GM21723 (cell line): Measurements from ENCODE around the gene RALB.

Source experiments
- ATAC-seq: cut with Tn5 transposase; IDR thresholded peaks from one replicate; pipeline ENCODE4 v1.9.1; 2021; ENCODE audit warnings: mild to moderate bottlenecking, moderate library complexity; ENCODE audit not compliant: unreplicated experiment

Gene RALB

DNA sequence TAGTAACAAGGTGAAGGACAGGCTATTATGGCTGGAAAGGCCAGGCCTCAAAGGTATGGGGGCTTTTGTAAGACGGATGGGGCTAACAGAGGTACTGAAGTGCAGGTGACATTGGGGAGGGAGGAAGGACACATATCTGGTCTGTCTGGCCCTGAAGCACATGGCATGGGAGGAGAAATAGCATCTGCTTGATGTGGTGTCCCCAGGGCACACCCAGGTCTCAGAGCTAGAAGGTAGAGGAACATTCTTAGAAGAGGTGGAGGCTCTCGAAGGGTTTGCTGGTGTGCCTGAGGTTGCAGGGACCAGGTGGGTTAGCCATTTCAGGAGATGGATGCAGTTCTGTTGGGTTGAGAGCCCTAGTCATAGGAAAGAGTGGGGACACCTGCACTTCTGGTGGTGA is 9.5 kb downstream of the RALB start:
- no peak for ATAC-seq

DNA sequence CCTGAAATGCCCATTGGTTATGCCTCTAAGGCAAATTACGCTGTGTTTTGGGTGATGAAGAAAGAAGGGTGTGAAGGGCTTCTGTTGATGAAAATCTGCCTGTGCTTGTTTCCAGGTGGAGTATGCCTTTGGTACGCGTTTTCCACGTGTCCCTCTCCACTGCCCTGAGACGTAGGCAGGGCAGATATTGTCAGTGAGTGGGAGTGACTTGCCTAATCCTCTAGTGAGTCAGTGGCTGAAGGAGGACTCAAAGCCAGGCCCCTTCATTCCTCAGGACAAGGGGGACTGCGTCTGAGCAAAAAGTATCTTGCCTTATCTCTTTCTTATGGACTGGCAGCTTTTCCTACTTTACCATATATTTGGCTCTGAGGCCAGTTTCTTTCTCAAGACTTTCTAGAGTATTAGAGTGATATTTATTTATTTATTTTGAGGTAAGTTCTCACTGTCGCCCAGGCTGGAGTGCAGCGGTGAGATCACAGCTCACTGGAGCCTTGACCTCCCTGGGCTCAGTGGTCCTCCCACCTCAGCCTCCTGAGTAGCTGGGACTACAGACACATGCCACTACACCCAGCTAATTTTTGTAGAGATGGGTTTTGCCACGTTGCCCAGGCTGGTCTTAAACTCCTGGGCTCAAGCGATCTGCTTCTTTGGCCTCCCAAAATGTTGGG is 10.2 kb downstream of the RALB start:
- no peak for ATAC-seq

DNA sequence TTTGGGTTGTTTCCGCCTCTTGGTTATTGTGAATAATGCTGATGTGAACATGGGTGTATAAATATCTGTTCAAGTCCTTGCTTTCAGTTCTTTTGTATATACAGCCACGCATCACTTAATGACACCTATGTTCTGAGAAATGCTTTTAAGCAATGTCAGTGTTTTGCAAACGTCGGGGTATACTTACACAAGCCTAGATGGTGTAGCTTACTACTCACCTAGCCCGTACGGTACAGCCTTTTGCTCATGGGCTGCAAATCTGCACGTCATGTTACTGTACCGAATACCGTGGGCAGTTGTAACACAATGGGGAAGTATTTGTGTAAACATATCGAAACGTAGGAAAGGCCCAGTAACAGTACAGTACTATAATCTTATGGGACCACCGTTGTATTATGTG is 12.4 kb downstream of the RALB start:
- peak; percentile 51 for ATAC-seq

DNA sequence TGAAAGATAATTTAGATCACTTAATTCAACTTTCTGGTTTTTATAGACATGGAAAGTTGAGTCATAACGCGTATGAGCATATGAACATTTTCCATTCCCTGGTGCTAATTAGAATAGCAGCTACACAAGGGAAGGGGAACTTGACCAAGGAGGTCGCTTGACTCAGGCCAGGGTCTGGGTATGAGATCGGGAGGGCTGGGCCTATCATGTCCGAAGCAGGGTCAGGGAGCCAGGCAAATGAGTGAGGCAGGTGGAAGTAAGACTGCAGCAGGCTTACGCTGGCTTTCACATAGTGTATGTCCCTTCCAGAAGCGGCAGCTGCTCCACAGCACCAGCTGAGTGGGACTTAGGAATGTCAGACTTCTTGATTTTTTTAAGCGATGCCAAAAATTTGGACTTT is 14.7 kb downstream of the RALB start:
- ATAC-seq = no peak

- ATAC-seq = no peak
These were observed 16.6 kb downstream of the RALB start for GRCh38 chr2:120269076-120269744.

- no peak for ATAC-seq
These were observed 17.2 kb downstream of the RALB start for GRCh38 chr2:120269816-120270215.

DNA sequence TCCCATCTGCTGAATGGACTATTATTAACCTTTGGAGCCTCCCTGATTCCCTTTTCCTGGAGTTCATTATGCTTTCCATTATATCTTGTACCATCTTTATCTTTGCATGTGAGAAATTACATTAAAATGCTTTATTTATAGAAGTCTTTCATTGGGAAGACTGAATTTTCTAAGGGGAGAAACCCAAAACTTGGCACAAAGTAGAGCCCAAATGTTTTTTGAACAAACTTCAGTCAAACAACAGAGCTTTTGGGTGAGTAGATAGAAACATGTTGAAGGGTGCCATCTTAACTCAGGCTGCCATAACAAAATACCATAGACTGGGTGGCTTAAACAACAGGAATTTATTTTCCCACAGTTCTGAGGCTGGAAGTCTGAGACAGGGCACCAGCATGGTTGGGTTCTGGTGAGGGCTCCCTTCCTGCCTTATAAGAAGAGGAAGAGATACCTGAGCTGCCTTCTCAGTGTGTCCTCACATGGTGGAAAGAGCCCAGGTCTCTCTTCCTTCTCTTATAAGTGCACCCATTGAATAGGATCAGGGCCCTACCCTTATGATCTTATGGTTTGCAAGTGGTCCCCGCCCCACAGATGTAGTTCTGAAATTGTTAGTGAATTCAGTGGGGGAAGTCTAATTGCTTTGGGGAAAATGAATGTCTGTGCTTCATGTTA is 19.2 kb downstream of the RALB start:
- ATAC-seq = no peak

GRCh38 chr2:120272763-120273481 is 20.3 kb downstream of the RALB start:
- no peak for ATAC-seq

- no peak for ATAC-seq
These were observed 23.2 kb downstream of the RALB start for GRCh38 chr2:120275617-120276400.

- no peak for ATAC-seq
These were observed 25.0 kb downstream of the RALB start for GRCh38 chr2:120277505-120278205.

DNA sequence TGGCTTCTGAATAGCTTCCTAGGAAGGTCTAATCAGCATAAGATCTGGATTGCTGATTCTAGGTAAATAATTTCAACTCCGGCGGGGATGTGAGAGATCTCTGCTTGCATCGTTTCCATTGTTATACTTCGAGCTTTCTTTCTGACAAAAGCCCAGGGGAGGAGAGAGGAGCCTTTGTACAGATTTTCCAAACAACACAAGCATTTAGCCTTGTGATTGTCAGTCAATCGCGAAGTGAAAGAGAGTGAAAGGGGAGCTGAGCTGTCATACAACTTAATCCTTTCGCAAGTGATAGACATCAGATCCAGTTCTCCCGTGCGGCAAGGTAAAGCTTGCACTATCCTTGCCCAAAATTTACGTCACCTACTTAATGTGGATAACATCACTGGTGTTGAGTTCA is 26.2 kb downstream of the RALB start:
- ATAC-seq = no peak

GRCh38 chr2:120279708-120280107 is 27.1 kb downstream of the RALB start:
- no peak for ATAC-seq

DNA sequence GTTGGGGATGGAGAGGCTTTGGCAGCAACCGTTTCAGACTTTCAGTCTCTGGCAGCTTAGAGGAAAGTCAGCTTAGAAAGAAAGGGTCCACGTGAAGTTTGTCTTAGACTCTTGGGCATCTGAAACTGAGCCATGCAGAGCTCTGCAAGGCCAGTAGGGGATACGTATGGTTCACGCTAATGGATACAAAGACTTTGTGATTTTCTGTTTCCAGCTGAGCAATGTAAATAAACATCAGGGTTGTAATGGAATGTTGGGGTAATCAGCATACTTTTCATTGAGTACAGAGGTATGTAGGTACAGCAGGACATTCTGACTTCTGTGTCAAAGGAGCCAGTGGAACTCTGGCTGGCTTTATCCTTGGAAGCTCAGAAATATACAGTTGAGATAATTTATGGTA is 31.0 kb downstream of the RALB start:
- no peak for ATAC-seq

GRCh38 chr2:120285056-120285455 is 32.4 kb downstream of the RALB start:
- no peak for ATAC-seq

GRCh38 chr2:120287183-120288015 is 34.7 kb downstream of the RALB start:
- ATAC-seq = peak; percentile 98

DNA sequence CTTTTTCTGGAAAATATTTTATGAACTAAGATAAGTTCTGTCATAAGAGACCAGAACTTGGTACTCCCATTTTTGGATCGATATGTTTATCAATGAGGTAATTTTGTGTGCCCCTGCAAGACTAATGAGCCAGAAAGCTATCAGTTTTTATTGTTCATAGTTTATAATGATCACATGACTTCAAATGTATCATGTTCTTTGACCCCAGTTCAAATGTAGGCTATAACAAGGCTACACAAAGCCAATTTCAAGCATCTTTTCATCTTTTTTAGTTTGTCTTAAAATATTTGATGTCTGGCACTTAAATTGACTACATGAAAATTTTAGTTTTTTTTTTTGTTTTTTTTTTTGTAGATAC is 35.3 kb downstream of the RALB start:
- no peak for ATAC-seq

DNA sequence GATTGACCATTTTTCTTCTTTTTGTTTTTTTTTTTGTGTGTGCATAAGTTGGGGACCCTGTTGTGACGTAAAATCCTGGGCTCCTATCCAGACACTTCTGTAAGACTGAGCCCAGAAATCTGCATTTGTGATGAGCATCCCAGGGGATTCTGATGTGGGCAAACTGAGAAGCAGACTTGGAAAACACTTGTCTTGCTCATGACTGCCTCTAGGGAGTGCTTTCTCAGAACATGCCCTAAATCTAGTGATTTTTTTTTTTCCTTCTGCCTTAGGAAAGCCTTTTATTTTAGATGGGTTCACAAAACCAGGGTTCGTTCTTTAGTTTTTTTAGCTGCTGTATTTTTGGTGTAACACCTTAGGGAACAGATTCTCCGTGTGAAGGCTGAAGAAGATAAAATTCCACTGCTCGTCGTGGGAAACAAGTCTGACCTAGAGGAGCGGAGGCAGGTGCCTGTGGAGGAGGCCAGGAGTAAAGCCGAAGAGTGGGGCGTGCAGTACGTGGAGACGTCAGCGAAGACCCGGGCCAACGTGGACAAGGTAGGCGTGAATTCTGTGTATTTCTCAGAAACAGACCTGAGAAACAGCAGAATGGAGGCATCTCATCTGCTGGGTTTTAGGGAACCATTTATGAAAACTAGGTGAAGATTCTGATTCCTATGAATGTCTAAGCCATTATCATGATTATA is 36.7 kb downstream of the RALB start:
- ATAC-seq = no peak

- no peak for ATAC-seq
These were observed 38.1 kb downstream of the RALB start for GRCh38 chr2:120290737-120291136.
